B cell (primary cell): ENCODE measurements around the gene TRIOBP. TPM values are rescaled to one million over a fixed set of nuclear protein-coding genes. Genes with fewer than 3 reads are reported as not detected.

Experiments used
- ATAC-seq: fragments of 200-7000 bp; cut with Tn5 transposase; one replicate; pipeline ENCODE4 v1.10.0; 2021; ENCODE audit warnings: low read depth, mild to moderate bottlenecking, moderate number of reproducible peaks, moderate library complexity
- CTCF ChIA-PET: fragments of 350-600 bp; sonication (Branson Sonifier 250); formaldehyde crosslinking; loops from one replicate; lab custom pipeline; 2021; ENCODE audit warnings: antibody characterized with exemption, inconsistent platforms; lab: Charles Lee
- POLR2A ChIA-PET: fragments of 350-600 bp; sonication (Branson Sonifier 250); formaldehyde crosslinking; loops from one replicate; lab custom pipeline; 2021; ENCODE audit warnings: antibody characterized with exemption; lab: Charles Lee
- DNase-seq: peaks from one replicate; pipeline ENCODE4 v3.0.0; 2013
- H2AFZ ChIP-seq: 2 replicates; pipeline ENCODE4 v1.6.1; 2012; ENCODE audit warnings: mild to moderate bottlenecking, low read depth, low read length; ENCODE audit not compliant: insufficient read depth, poor library complexity, severe bottlenecking
- H3K27ac ChIP-seq, 2 donors: 1 replicate in 1 of 2; 2 replicates in 1 of 2; pipeline ENCODE4 v1.5.1; 2012 to 2013; ENCODE audit warnings: low read length in 2 of 2, mild to moderate bottlenecking in 2 of 2, moderate library complexity in 1 of 2
- H3K27me3 ChIP-seq, 4 experiments: fragments of 200-600 bp in 1 of 4; sonication (generic) in 1 of 4; replicated peaks in 1 of 4; 1 replicate in 2 of 4; 2 replicates in 2 of 4; pipeline versions ENCODE4 v1.6.1 to v1.7.0; 2013 to 2016; ENCODE audit warnings: low read length in 3 of 4, mild to moderate bottlenecking in 2 of 4, mixed read lengths in 1 of 4, moderate library complexity in 1 of 4; ENCODE audit not compliant: insufficient read depth in 4 of 4, control insufficient read depth in 3 of 4; ENCODE audit errors: control extremely low read depth in 1 of 4
- H3K36me3 ChIP-seq, 2 experiments: replicated peaks in 1 of 2; 1 replicate in 1 of 2; 2 replicates in 1 of 2; pipeline versions ENCODE4 v1.6.1 to v1.7.1; 2013; ENCODE audit warnings: low read length in 1 of 2; ENCODE audit not compliant: insufficient read depth in 2 of 2, control insufficient read depth in 1 of 2; ENCODE audit errors: control extremely low read depth in 1 of 2, extremely low read depth in 1 of 2
- H3K4me1 ChIP-seq, 2 donors: fragments of 200-600 bp in 1 of 2; sonication (generic) in 1 of 2; 1 replicate in 1 of 2; 2 replicates in 1 of 2; pipeline versions ENCODE4 v1.5.1 to v1.6.1; 2013 to 2017; ENCODE audit warnings: low read length in 2 of 2; ENCODE audit not compliant: control insufficient read depth in 2 of 2, insufficient read depth in 2 of 2
- H3K4me2 ChIP-seq: replicated peaks from 2 replicates; pipeline ENCODE3; 2012; ENCODE audit warnings: mild to moderate bottlenecking, low read depth, low read length; ENCODE audit not compliant: poor library complexity, severe bottlenecking
- H3K4me3 ChIP-seq, 5 experiments: fragments of 200-600 bp in 1 of 5; sonication (generic) in 1 of 5; 1 replicate in 3 of 5; 2 replicates in 2 of 5; pipeline versions ENCODE4 v1.5.1 to v1.7.0; 2011 to 2016; ENCODE audit warnings: low read length in 4 of 5, mild to moderate bottlenecking in 4 of 5, low read depth in 2 of 5, control low read depth in 1 of 5, moderate library complexity in 1 of 5; ENCODE audit not compliant: insufficient read depth in 1 of 5; ENCODE audit errors: control extremely low read depth in 1 of 5, extremely low read depth in 1 of 5
- H3K79me2 ChIP-seq: fragments of 200-600 bp; sonication (generic); one replicate; pipeline ENCODE4 v1.6.0; 2016; ENCODE audit warnings: low read length; ENCODE audit not compliant: control insufficient read depth, insufficient read depth
- H3K9ac ChIP-seq: fragments of 200-600 bp; sonication (generic); 2 replicates; pipeline ENCODE4 v1.6.1; 2017; ENCODE audit warnings: mild to moderate bottlenecking, low read length, moderate library complexity
- H3K9me3 ChIP-seq, 3 donors: one replicate each; pipeline versions ENCODE4 v1.6.1 to v1.7.1; 2013; ENCODE audit warnings: low read length in 2 of 3; ENCODE audit not compliant: control insufficient read depth in 2 of 3, insufficient read depth in 1 of 3; ENCODE audit errors: control extremely low read depth in 1 of 3
- H4K20me1 ChIP-seq: 2 replicates; pipeline ENCODE4 v1.6.0; 2012; ENCODE audit warnings: mild to moderate bottlenecking, low read length; ENCODE audit not compliant: insufficient read depth, control insufficient read depth, poor library complexity, severe bottlenecking
- H3K27ac Mint-ChIP-seq: one replicate; pipeline ENCODE4 v1.8.0; 2021; ENCODE audit warnings: mixed read lengths
- H3K27me3 Mint-ChIP-seq: one replicate; pipeline ENCODE4 v1.8.0; 2021; ENCODE audit warnings: mixed read lengths
- H3K4me1 Mint-ChIP-seq: one replicate; pipeline ENCODE4 v1.8.0; 2021; ENCODE audit warnings: mixed read lengths
- H3K4me3 Mint-ChIP-seq: one replicate; pipeline ENCODE4 v1.8.0; 2021; ENCODE audit warnings: mixed read lengths
- H3K9me3 Mint-ChIP-seq: one replicate; pipeline ENCODE4 v1.8.0; 2022; ENCODE audit warnings: mixed read lengths; ENCODE audit not compliant: insufficient read depth
- EZH2 ChIP-seq: IDR thresholded peaks from 2 replicates; pipeline ENCODE4 v1.6.1; 2012; ENCODE audit warnings: borderline replicate concordance, low read depth, mild to moderate bottlenecking, moderate library complexity, low read length; ENCODE audit not compliant: insufficient read depth, poor library complexity, severe bottlenecking
- WGBS: methylation state at CpG from one replicate; pipeline ENCODE4 v1.1.5; 2013; ENCODE audit warnings: missing lambda C conversion rate; ENCODE audit not compliant: insufficient coverage; 5-methylcytosine and 5-hydroxymethylcytosine counted together
- intact Hi-C: fragments of 100-400 bp; cut with micrococcal nuclease; formaldehyde crosslinking; loops from one replicate; pipeline ENCODE4 v1.10.0; 2022
- polyA plus RNA-seq: library from polyadenylated mRNA; depleted of rRNA; stranded (reverse); fragments of >200 nt; gene quantifications from 2 replicates; pipeline ENCODE4 v1.2.3, GENCODE V29; 2012
- total RNA-seq, 2 donors: library from RNA; stranded (reverse); fragments of 120-200 nt in 1 of 2; gene quantifications; 1 replicate in 1 of 2; 2 replicates in 1 of 2; pipeline versions ENCODE4 v1.2.3 to v1.2.4, GENCODE V29; 2013 to 2022
- TF ChIP-seq, protein P1 (sequence below): fragments of 200-600 bp; IDR thresholded peaks from one replicate; pipeline ENCODE4 v1.8.0; 2022; ENCODE audit warnings: antibody characterized with exemption, mild to moderate bottlenecking

TRIOBP gene
- total and polyA plus RNA-seq, 2 donors (not counting 1 experiment from before 2014, with no cell fraction given): 26.8 to 47.5 TPM

DNA sequence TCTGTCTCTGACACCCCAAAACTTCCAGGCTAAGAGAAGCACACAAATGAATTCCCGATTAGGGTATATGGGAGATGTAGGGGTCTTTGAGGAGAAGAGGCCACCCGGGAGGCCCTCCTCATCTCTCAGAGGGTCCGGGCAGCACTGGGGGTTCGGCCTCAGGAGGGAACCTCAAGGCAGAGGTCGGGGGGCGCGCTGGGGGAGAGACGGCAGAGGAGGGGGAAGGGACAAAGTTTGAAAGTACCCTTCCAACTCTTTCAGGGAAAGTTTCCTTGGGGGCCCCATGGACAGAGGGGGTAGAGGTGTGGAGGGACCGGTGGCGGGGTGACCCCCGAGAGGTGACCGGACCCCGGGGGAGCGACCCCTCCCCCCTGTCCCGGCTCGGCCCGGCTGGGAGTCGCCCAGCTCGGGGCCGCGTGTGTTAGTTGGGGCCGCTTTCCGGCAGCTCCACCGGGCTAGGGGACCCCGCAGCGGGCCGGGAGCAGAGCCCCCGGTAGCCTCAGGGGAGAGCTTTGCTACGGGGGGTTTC, 107.6 kb downstream of the TRIOBP start:
- peak overlapping the region in 4 of 5 experiments; percentile 11 to 57 (median 17) for H3K4me3 ChIP-seq
- no peaks in the 10 kb centered on the region for H3K36me3 ChIP-seq
- peaks cover 59 to 68% of the 10 kb centered on the region in 2 donors for H3K4me1 ChIP-seq
- no peak for DNase-seq
- TF ChIP-seq, protein P1, sequence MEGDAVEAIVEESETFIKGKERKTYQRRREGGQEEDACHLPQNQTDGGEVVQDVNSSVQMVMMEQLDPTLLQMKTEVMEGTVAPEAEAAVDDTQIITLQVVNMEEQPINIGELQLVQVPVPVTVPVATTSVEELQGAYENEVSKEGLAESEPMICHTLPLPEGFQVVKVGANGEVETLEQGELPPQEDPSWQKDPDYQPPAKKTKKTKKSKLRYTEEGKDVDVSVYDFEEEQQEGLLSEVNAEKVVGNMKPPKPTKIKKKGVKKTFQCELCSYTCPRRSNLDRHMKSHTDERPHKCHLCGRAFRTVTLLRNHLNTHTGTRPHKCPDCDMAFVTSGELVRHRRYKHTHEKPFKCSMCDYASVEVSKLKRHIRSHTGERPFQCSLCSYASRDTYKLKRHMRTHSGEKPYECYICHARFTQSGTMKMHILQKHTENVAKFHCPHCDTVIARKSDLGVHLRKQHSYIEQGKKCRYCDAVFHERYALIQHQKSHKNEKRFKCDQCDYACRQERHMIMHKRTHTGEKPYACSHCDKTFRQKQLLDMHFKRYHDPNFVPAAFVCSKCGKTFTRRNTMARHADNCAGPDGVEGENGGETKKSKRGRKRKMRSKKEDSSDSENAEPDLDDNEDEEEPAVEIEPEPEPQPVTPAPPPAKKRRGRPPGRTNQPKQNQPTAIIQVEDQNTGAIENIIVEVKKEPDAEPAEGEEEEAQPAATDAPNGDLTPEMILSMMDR: no peak
- no peak for TF ChIP-seq EZH2
- CTCF ChIA-PET: interaction anchor here (0.7 kb wide), 1 partner anchor 13 kb away, joined by 3 read pairs; no protein-coding TSS in a partner anchor
- H3K4me3 Mint-ChIP-seq: peak overlapping the region; percentile 51
- peak overlapping the region; percentile 79 for H2AFZ ChIP-seq
- H4K20me1 ChIP-seq: peaks cover 5% of the 10 kb centered on the region
- H3K9me3 ChIP-seq: peaks cover 0 to 39% (median 0%) of the 10 kb centered on the region in 3 donors
- no peak for ATAC-seq
- 6% methylated on average over 26 of the region's 29 CpGs for WGBS
- H3K27me3 ChIP-seq: peaks cover 0 to 83% (median 52%) of the 10 kb centered on the region in 4 experiments
- peaks cover 56% of the 10 kb centered on the region for H3K27me3 Mint-ChIP-seq
- peaks cover 37% of the 10 kb centered on the region for H3K4me1 Mint-ChIP-seq
- no peaks in the 10 kb centered on the region for H3K9me3 Mint-ChIP-seq
- no peak overlapping the region for H3K27ac ChIP-seq
- H3K4me2 ChIP-seq: peak overlapping the region; percentile 89
- POLR2A ChIA-PET: interaction anchor here (0.6 kb wide), 1 partner anchor 13 kb away, joined by 4 read pairs; no protein-coding TSS in a partner anchor
- no peaks in the 10 kb centered on the region for H3K79me2 ChIP-seq
- intact Hi-C loops: no loop called here
- H3K9ac ChIP-seq: no peak overlapping the region
- H3K27ac Mint-ChIP-seq: no peak overlapping the region
